Measurements from ENCODE around the gene GJC3. TPM values are rescaled to one million over a fixed set of nuclear protein-coding genes. Genes with fewer than 3 reads are reported as not detected.
A peak's percentile ranks its signal among the peaks of the same experiment; 100 is the strongest.

The GJC3 gene
- total RNA-seq (2014; rRNA removed) (0.18 TPM in 1 of 2 replicates, not detected in the other), Bru-seq, nascent RNA (not detected), BruChase-seq, experiment 1, labeled RNA remaining after a 6-hour chase (not detected), BruChase-seq, experiment 2, labeled RNA remaining after a 2-hour chase (not detected)
- long read RNA-seq, result 0 reads

DNA sequence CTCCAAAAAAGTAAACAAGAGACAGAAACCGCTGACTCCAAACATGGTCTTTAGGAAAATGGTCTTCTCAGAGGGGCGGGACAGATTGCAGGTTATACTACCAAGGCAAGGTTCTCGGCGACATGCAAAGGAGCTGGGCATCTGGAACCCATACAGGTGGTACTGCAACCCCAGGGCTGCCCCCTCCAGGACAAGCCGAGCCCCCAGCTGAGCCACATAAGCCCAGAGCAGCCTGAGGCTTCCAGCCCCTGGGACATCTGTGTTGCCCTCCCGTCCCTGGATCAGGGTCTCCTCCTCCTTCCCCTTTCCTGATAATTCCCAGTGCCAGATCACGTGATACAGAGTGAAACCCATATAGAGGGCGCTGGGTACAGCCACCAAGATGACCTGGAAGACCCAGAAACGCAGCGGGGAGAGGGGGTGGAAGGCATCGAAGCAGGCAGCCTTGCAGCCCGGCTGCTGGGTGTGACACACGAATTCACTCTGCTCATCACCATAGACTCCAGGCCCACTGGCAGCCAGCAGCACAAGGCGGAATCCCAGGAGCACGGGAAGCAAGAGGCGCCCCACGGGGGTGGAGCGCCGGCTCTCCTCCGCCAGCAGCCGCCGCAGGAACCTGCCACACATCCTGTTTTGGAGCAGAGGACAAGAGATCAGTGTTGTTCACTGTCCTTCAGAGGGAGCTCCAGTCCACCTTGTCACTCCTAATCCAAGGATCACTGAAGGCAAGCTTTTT is at the start of gene GJC3:
Gene GJC3, minus strand, starts transcription at position 627 of the 736 bp plus-strand sequence. Its CDS starts 0 bp downstream, at position 627.
- TF ChIP-seq, protein P1, sequence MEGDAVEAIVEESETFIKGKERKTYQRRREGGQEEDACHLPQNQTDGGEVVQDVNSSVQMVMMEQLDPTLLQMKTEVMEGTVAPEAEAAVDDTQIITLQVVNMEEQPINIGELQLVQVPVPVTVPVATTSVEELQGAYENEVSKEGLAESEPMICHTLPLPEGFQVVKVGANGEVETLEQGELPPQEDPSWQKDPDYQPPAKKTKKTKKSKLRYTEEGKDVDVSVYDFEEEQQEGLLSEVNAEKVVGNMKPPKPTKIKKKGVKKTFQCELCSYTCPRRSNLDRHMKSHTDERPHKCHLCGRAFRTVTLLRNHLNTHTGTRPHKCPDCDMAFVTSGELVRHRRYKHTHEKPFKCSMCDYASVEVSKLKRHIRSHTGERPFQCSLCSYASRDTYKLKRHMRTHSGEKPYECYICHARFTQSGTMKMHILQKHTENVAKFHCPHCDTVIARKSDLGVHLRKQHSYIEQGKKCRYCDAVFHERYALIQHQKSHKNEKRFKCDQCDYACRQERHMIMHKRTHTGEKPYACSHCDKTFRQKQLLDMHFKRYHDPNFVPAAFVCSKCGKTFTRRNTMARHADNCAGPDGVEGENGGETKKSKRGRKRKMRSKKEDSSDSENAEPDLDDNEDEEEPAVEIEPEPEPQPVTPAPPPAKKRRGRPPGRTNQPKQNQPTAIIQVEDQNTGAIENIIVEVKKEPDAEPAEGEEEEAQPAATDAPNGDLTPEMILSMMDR (conservative IDR thresholded peaks at IDR 0.05; ENCODE audit: low read depth, low read length), result peak; percentile 57
- no peak for TF ChIP-seq EZH2phosphoT487 (IDR thresholded peaks at IDR 0.05; ENCODE audit: borderline replicate concordance, low read length)
- no peaks in the 10 kb centered on the region for H4K20me1 ChIP-seq (ENCODE audit: low read length)
- no peaks in the 10 kb centered on the region; the same call in 1 of the 2 replicates for H3K4me1 ChIP-seq (ENCODE audit: insufficient read depth, low read length)
- H3K9me3 ChIP-seq (ENCODE audit: low read length), result no peaks in the 10 kb centered on the region
- DNase-seq, result peak; percentile 59
- H3K9ac ChIP-seq (ENCODE audit: low read length), result no peak within 1 kb of the TSS
- no TSS peak for BruUV-seq (replicated peaks)
- intact Hi-C loops (cut with micrococcal nuclease), result loop anchor here (1.0 to 2.0 kb wide), 2 partner anchors 20 to 62 kb away; no protein-coding TSS in a partner anchor
- H3K9me2 ChIP-seq (replicated peaks; ENCODE audit: low read length), result no peaks in the 10 kb centered on the region
- H3K4me3 ChIP-seq (ENCODE audit: low read length), result peak within 1 kb of the TSS; percentile 56
- no peaks in the 10 kb centered on the region for H3F3A ChIP-seq (ENCODE audit: low read length, unreplicated experiment)
- H3K4me2 ChIP-seq (ENCODE audit: low read length), result peak within 1 kb of the TSS; percentile 82
- no peak within 1 kb of the TSS for H3K27ac ChIP-seq (ENCODE audit: low read length)
- ChIA-PET CTCF (interaction anchor here (0.5 to 1.0 kb wide), 3 partner anchors 10 to 65 kb away, joined by 3 to 4 read pairs (median 4); partner anchors contain the start of gene TRIM4), POLR2A (ENCODE audit: unreplicated experiment) (interaction anchor here (0.7 to 1.0 kb wide), 2 partner anchors 10 to 1402 kb away, joined by 3 read pairs; partner anchors contain the start of gene TRIM4)
- H3K79me2 ChIP-seq (ENCODE audit: low read length), result no peaks in the 10 kb centered on the region
- peak within 1 kb of the TSS; percentile 87 for H2AFZ ChIP-seq (ENCODE audit: low read length)
- ATAC-seq, result peak; percentile 99
- H3K27me3 ChIP-seq (ENCODE audit: low read length), result peaks cover 31% of the 10 kb centered on the region
- H3K36me3 ChIP-seq (ENCODE audit: low read depth, low read length), result no peaks in the 10 kb centered on the region

DNA sequence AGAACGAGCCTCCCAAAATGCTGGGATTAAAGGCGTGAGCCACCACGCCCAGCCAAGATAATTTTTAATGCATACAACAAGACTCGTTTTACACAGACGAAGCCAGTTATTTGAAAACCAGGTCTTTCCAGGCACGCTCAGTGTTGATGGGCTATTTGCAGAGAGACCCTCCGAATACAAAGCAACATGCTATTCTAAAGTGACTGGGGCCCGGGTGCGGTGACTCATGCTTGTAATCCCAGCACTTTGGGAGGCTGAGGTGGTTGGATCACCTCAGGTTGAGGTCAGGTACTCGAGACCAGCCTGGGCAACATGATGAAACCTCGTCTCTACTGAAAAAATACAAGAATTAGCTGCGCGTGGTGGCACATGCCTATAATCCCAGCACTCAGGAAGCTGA is 47.2 kb upstream of the GJC3 start:
- intact Hi-C loops (cut with micrococcal nuclease), result no loop called here
- Histone ChIP-seq H3F3A (ENCODE audit: low read length, unreplicated experiment) (no peaks in the 10 kb centered on the region), H3K79me2 (ENCODE audit: low read length) (no peaks in the 10 kb centered on the region), H3K9ac (ENCODE audit: low read length) (no peak overlapping the region), H2AFZ (ENCODE audit: low read length) (no peak overlapping the region), H3K4me2 (ENCODE audit: low read length) (no peak overlapping the region), H3K27ac (ENCODE audit: low read length) (no peak overlapping the region), H3K4me3 (ENCODE audit: low read length) (no peak overlapping the region), H3K36me3 (ENCODE audit: low read depth, low read length) (no peaks in the 10 kb centered on the region), H3K27me3 (ENCODE audit: low read length) (no peaks in the 10 kb centered on the region), H3K9me3 (ENCODE audit: low read length) (no peaks in the 10 kb centered on the region), H3K4me1 (ENCODE audit: insufficient read depth, low read length) (no peaks in the 10 kb centered on the region), H4K20me1 (ENCODE audit: low read length) (no peaks in the 10 kb centered on the region), H3K9me2 (replicated peaks; ENCODE audit: low read length) (no peaks in the 10 kb centered on the region)
- CTCF ChIA-PET, result no interaction called here
- POLR2A ChIA-PET (ENCODE audit: unreplicated experiment), result no interaction called here
- TF ChIP-seq, protein P1 (conservative IDR thresholded peaks at IDR 0.05; ENCODE audit: low read depth, low read length), result no peak
- TF ChIP-seq EZH2phosphoT487 (IDR thresholded peaks at IDR 0.05; ENCODE audit: borderline replicate concordance, low read length) (no peak), EZH2 (IDR thresholded peaks at IDR 0.05; ENCODE audit: low read length, unreplicated experiment) (no peak)
- ATAC-seq (no peak), DNase-seq (no peak)
- BruUV-seq (replicated peaks), result no TSS peak

Data from PC-3 (cell line).